ENCODE measurements around the gene DHRSX.
"Not testable (repeated sequence)": the region's sequence is repeated elsewhere in the genome, so short reads cannot be mapped to it uniquely, and the experiment has no call there.

DHRSX gene

DNA sequence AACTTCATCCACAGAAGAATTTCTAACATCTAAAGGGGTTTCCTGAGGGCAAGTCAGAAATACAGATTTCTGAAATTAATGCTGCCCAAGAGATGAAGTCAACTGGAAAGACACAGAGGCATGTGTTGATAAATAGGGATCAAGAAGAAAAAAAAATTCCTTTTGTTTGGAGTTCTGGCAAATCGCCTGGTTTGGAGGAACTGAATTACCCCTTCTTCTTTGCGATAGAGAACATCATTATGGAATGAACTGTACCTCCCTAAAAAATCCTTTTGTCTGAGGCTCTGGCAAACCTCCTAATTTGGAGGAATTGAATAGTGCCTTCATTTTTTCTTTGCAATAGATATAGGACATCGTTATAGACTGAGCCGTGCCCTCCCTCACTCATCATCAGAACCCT is 200.9 kb downstream of the DHRSX start:
- no peak for FAIRE-seq

DNA sequence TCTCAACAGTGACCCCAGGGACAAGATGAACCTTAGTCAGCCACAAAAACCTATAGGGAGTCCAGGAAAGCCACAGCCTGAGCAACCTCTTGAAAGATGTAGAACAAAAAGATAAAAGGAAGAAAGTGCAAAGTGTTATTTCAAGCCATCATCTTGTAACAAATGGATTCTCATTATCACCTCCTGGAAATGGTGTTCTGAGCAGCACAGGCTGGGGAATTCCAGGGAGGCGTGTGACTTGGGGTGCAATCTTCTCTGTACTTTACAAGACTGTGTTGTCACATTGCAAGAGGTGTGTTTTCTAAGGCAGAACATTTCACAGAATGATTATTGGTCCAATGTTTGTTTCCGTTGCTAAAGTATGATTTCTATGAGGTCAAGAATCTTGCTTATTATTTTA is 214.0 kb downstream of the DHRSX start:
- FAIRE-seq: no peak

DNA sequence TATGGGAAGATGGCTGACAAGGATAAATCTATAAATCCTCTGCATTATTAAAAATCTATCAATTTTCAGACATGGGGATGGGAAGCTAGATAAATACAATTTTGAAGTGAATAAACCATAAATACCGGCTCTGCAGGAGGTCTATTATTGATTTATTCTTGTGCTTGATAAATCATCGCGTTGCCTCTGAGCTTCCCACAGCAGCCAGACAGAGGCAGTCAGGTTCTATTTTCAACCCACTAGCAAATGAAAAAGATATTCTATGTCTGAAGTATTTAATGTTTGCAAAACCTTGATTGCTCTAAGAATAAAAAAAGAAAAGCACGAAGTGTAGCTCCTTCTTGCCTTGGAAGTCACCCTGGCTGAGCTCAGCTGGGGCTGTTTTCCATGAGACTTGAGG is 216.2 kb downstream of the DHRSX start:
- FAIRE-seq: no peak

DNA sequence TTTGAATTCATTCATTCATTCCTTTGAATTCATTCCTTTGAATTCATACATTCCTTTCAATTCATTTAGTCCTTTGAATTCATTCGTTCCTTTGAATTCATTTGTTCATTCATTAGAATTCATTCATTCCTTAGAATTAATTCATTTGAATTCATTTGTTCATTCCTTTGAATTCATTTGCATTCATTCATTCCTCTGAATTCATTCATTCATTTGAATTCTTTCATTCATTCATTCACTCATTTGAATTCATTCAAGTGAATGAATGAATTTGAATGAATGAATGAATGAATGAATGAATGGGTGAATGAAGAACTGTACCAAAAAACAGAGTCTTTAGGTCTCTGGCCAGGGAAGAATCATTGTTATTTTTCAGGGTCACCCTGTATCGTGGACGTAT is 216.6 kb downstream of the DHRSX start:
- no peak for FAIRE-seq

- no peak for FAIRE-seq
Measured at GRCh38 chrX:2283111-2283859, 217.5 kb downstream of the DHRSX start.

DNA sequence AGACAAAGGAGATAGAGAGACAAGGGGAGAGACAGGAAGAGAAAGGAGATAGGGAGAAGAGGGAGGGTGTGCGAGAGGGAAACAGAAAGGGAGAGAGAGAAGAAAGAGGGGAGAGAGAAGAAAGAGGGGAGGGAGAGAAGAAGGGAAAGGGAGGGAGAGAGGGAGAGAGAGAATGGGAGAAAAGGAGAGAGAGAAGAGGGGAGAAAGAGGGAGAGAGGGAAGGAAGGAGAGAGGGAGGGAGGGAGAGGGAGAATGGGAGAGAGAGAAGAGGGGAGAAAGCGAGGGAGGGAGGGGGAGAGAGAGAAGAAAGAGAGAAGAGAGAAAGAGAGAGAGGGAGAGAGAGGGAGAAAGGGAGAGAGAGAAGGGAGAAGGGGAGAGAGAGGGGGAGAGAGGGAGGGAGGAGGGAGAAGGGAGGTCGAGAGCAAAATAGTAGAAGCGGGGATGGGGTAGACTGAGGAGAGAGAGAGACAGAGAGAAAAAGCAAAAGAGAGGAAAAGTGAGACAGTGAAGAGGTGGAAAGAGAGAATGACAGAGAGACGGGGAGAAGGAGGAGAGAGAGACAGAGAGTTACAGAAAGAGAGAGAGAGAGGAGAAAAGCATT is 218.2 kb downstream of the DHRSX start:
- FAIRE-seq: no peak

DNA sequence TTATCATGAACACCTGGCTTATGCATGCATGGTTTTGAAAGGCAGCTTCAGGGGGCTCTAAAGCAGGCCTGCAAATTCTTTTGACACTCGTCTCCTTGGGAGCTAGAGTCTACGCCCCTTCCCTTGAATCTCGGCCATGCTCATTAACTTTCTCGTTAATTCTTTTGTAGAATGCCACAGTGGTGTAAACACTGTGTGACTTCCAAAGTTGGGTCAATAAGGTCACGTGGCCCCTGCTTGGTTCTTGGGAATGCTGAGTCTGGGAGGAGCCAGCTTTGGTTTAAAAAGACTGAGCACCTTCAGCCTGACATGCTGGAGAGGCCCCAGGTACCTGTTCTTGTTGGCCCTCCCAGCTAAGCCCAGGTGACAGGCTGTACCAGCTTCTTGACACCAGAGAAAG is 228.4 kb downstream of the DHRSX start:
- no peak for FAIRE-seq

DNA sequence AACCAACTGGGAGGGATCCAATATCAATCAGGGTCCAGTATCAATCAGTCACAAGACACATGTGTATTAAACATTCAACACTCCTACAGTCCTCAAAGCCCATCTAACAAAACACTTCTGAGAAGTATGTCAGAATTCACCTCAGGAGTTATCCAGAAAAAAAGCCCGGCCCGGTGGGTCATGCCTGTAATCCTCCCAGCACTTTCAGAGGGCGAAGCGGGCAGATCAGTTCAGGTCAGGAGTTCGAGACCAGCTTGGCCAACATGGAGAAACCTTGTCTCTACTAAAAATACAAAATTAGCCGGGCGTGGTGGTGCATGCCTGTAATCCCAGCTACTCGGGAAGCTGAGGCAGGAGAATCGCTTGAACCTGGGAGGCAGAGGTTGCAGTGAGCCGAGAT is 229.2 kb downstream of the DHRSX start:
- FAIRE-seq: not testable (repeated sequence)

GRCh38 chrX:2270783-2271182 is 230.0 kb downstream of the DHRSX start:
- not testable (repeated sequence) for FAIRE-seq

DNA sequence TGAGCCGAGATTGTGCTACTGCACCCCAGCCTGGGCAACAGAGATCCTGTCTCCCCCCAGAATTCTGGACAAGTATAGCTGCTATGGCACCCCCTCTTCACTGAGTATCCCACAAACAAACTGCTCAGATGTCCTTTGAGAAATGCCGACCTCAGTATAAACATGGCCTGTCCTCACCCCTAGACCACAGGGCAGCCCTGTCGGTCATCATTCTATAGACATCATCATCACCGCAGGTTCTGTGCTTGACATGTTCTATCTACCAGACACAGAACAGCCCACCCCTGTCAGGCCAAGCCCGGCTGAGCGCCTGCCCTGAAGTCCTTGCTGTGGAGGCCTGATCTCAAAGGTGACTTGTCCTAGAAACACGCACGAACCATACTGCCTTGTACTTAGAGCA is 232.9 kb downstream of the DHRSX start:
- FAIRE-seq: no peak

- FAIRE-seq: no peak
Measured at GRCh38 chrX:2266445-2267349, 234.1 kb downstream of the DHRSX start.

- FAIRE-seq: not testable (repeated sequence)
Measured at GRCh38 chrX:2265658-2266444, 234.9 kb downstream of the DHRSX start.

DNA sequence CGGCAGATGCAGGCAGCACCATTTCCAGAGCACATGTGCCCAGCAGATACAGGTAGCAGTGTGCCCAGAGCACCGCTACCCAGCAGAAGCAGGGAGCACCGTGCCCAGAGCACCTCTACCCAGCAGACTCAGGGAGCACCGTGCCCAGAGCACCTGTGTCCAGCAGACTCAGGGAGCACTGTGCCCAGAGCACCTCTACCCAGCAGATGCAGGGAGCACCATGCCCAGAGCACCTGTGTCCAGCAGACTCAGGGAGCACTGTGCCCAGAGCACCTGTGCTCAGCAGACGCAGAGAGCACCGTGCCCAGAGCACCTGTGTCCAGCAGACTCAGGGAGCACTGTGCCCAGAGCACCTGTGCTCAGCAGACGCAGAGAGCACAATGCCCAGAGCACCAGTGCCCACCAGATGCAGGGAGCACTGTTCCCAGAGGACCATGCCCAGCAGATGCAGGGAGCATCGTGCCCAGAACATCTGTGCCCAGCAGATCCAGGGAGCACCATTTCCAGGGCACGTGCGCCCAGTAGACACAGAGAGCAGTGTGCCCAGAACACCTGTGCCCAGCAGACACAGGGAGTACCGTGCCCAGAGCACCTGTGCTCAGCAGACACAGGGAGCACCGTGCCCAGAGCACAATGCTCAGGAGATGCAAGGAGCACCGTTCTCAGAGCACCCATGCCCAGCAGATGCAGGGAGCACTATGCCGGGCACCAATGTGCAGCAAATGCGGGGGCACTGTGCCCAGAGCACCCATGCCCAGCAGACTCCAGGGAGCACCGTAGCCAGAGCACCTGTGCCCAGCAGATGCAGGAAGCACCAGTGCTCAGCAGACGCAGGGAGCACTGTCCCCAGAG is 236.4 kb downstream of the DHRSX start:
- no peak for FAIRE-seq

GRCh38 chrX:2263203-2263602 is 237.6 kb downstream of the DHRSX start:
- no peak for FAIRE-seq

DNA sequence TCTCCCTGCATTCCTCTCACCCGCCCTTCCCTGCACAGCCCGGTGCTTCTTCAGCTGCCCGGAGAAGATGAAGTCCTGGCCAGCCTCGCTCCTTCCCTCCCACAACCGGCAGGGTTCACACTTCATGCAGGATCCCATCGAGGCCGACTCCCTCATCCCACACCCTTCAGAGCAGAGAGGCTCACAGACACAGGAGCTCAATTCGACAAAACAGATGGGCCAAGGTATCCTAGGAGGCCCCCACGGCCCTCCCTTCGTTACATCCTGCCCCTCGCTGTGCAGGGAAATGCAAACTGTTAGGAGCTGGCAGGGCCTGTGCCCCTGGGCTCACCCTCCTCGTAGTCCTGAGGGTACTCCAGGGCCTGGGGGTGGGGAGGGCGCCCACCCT is 238.1 kb downstream of the DHRSX start:
- FAIRE-seq: no peak

GRCh38 chrX:2261831-2262667 is 238.7 kb downstream of the DHRSX start:
- FAIRE-seq: no peak

- no peak for FAIRE-seq
Measured at GRCh38 chrX:2252331-2253065, 248.3 kb downstream of the DHRSX start.

DNA sequence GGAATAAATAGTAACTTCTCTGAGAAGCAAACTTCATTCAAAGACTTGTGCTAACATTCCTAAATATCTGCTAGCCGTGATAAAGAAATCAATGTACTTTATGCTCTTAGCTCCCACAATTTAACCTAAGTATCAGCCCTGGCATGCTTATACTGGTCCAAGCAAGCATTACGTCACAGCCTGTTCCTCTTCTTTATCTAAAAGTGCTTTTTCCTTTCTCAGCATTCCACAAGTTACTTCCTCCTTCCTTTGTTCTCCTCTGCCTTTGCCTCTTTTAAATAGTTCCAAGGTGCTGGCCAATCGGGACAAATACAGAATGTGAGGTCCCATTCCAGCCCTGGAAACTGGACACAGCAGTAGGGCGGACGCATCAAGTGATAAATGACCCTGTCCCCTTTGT is 249.6 kb downstream of the DHRSX start:
- FAIRE-seq: no peak

GRCh38 chrX:2243913-2244460 is 256.8 kb downstream of the DHRSX start:
- FAIRE-seq: no peak

DNA sequence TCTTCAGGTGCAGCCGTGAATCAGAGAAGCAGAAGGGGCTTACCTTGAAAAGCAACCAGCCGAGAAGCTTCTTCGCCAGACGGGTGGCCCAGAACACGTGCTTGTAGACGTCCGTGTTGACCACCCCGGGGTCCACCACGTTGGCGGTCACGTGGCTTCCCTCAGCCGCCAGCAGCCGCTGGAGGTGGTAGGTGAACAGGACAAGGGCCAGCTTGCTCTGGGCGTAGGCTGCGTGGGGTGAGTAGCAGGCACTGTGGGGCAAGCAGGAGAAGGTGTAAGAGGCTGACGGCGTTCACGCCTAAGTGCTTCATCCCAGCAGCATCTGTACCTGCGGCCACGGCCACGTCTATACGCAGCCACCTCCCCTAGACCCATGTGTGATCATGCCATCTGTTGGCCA is 257.8 kb downstream of the DHRSX start:
- FAIRE-seq: no peak
